Muscle of leg (tissue), 11 donors: ENCODE results near the gene ANKRD52. TPM values are rescaled to one million over a fixed set of nuclear protein-coding genes. Genes with fewer than 3 reads are reported as not detected.
"Not testable (repeated sequence)": the region's sequence is repeated elsewhere in the genome, so short reads cannot be mapped to it uniquely, and the experiment has no call there.

ENCODE experiments used
- DNase-seq: peaks from one replicate; pipeline ENCODE4 v3.0.0; 2013
- H3K27ac ChIP-seq: one replicate; pipeline ENCODE4 v1.5.1; 2013; ENCODE audit warnings: mild to moderate bottlenecking, low read length, control low read depth
- H3K27me3 ChIP-seq: one replicate; pipeline ENCODE4 v1.6.1; 2013; ENCODE audit warnings: low read length; ENCODE audit not compliant: control insufficient read depth, insufficient read depth
- H3K36me3 ChIP-seq: one replicate; pipeline ENCODE4 v1.6.1; 2013; ENCODE audit warnings: low read length; ENCODE audit not compliant: control insufficient read depth, insufficient read depth
- H3K4me1 ChIP-seq: one replicate; pipeline ENCODE4 v1.6.1; 2013; ENCODE audit warnings: low read length; ENCODE audit not compliant: control insufficient read depth, insufficient read depth
- H3K4me3 ChIP-seq: one replicate; pipeline ENCODE4 v1.5.1; 2013; ENCODE audit warnings: low read length, control low read depth
- H3K9me3 ChIP-seq: replicated peaks from 2 replicates; pipeline ENCODE4 v1.6.1; 2013; ENCODE audit warnings: low read depth, low read length; ENCODE audit not compliant: control insufficient read depth
- WGBS: methylation state at CpG from one replicate; pipeline ENCODE4 v1.1.5; 2013; ENCODE audit warnings: missing lambda C conversion rate; ENCODE audit not compliant: insufficient coverage; 5-methylcytosine and 5-hydroxymethylcytosine counted together
- polyA plus RNA-seq, 8 donors: library from polyadenylated mRNA; unstranded; fragments of 120-200 nt; gene quantifications; one replicate each; pipeline versions ENCODE4 v1.2.1 to v1.2.3, GENCODE V29; 2013; ENCODE audit warnings: inconsistent platforms in 1 of 8, low replicate concordance in 1 of 8; ENCODE audit not compliant: insufficient read length in 8 of 8, insufficient read depth in 1 of 8
- total RNA-seq: library from RNA; stranded (reverse); fragments of 120-200 nt; gene quantifications from one replicate; pipeline ENCODE4 v1.2.4, GENCODE V29; 2013

ANKRD52 gene
- total and polyA plus RNA-seq, 9 donors: 8.6 to 22.6 (median 18.8) TPM

DNA sequence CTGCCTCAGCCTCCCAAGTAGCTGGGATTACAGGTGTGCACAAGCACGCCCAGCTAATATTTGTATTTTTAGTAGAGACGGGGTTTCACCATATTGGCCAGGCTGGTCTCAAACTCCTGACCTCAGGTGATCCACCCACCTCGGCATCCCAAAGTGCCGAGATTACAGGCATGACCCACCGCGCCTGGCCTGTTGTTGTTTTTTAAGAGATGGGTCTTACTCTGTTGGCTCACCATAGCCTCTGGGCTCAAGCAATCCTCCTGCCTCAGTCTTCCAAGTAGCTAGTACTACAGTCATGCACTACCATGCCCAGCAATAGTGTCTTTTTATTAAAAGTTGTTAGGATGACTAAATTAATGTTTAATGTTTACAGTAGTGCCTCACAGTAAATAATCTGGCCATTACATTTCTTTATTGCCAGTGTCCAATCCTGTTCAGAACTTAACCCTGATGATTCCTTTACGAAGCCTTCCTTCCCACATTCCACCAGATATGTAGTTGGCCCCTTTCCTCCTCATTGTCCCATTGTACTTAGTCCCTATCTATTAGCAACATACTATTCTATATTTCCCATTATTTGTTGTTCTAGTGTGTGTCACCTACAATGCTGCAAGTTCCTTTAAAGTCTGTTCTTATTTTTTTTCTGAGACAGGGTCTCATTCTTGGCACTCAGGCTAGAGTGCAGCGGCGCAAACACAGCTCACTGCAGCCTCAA, 60.1 kb downstream of the ANKRD52 start:
- 88% methylated on average over 5 of the region's 9 CpGs for WGBS
- Histone ChIP-seq H3K27me3 (no peaks in the 10 kb centered on the region), H3K36me3 (no peaks in the 10 kb centered on the region), H3K4me3 (no peak overlapping the region), H3K4me1 (no peaks in the 10 kb centered on the region), H3K9me3 (no peaks in the 10 kb centered on the region), H3K27ac (no peak overlapping the region)
- no peak for DNase-seq

GRCh38 chr12:56196818-56197550, 61.2 kb downstream of the ANKRD52 start:
- WGBS: 83% methylated on average over 8 of the region's 11 CpGs
- H3K27ac ChIP-seq, H3K4me3 ChIP-seq: not testable (repeated sequence)

DNA sequence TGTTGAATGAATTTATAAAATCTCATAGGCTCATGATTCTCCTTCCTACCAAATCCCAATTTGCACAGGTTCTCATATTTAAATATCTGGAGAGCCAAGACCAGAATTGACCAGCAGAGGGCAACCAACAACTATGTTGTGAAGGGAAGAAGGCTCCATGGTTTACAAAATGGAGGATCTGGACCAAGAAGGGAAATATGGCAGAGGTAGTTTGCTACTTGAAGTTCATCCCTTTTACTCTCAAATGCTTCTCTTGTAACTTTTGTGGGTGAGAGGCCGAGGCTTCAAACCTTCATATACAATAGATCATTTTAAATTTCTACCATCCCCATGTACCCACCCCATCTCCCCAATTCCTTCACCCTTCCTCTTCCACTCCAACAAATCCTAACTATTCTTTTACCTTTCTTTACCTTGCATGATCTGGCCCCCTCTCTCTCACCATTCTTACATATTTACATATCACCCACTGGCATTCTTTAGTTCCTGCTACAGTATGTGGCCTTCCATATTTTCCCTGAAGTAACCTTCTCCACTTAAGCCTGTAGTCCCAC, 65.1 kb downstream of the ANKRD52 start:
- H3K27me3 ChIP-seq: no peaks in the 10 kb centered on the region
- no peak overlapping the region for H3K4me3 ChIP-seq
- peak; percentile 91 for DNase-seq
- H3K36me3 ChIP-seq: no peaks in the 10 kb centered on the region
- no peak overlapping the region for H3K27ac ChIP-seq
- no peaks in the 10 kb centered on the region for H3K9me3 ChIP-seq
- peaks cover 10% of the 10 kb centered on the region for H3K4me1 ChIP-seq
- WGBS: 75% methylated on average over 1 of the region's 1 CpG

More at GRCh38 chr12:56196818-56197550, 61.2 kb downstream of the ANKRD52 start:
- not testable (repeated sequence) for H3K9me3 ChIP-seq, H3K4me1 ChIP-seq, H3K27me3 ChIP-seq, DNase-seq, H3K36me3 ChIP-seq

DNA sequence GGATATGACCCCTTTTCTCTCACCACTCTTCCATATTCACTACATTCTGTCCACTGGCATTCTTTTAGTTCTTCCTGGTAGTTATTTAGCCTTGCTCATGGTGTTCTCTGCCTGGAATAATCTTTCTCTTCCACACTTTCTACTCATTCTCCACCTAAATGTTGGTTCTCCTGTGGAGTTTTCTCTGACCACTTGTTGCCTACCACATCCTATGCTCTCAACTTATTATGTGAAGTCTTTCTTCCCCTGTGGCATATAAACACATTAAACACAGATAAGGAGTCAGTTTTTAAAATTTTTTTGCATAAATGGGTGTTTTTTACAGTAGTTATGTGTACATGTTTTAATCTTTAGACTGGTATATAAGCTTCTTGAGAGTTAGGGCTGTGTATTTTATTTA, 65.6 kb downstream of the ANKRD52 start:
- H3K27ac ChIP-seq: no peak overlapping the region
- DNase-seq: no peak
- no peak overlapping the region for H3K4me3 ChIP-seq
- H3K4me1 ChIP-seq: peaks cover 16% of the 10 kb centered on the region
- peaks cover 2% of the 10 kb centered on the region for H3K36me3 ChIP-seq
- no peaks in the 10 kb centered on the region for H3K27me3 ChIP-seq
- no peaks in the 10 kb centered on the region for H3K9me3 ChIP-seq

DNA sequence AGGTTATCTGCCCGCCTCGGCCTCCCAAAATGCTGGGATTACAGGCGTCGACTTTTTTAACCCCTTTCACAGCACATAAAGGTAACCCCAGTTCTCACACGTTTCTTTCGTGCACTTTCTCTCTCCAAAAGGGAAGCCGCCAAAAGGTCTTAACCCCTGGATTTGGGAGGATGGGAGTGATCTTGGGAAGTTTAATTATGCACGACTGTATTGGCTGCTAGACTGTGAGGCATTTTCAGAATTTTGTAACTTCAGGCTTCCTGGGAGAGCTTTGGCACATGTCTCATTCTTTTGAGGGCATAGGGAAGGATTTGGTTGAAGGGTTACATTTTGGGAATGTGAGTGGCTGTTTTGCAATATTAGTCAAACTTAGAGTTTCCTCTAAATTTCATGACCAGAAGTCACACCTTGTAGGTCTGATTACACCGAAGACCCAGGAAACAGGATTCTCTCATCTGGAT, 67.5 kb downstream of the ANKRD52 start:
- Histone ChIP-seq H3K4me3 (peak overlapping the region; percentile 80), H3K4me1 (peaks cover 20% of the 10 kb centered on the region), H3K27ac (no peak overlapping the region), H3K36me3 (peaks cover 15% of the 10 kb centered on the region), H3K9me3 (no peaks in the 10 kb centered on the region), H3K27me3 (no peaks in the 10 kb centered on the region)
- peak; percentile 23 for DNase-seq
- WGBS: 0% methylated on average over 1 of the region's 9 CpGs

- DNase-seq: peak; percentile 95
- Histone ChIP-seq H3K36me3 (peaks cover 19% of the 10 kb centered on the region), H3K4me3 (peak overlapping the region; percentile 80), H3K9me3 (no peaks in the 10 kb centered on the region), H3K27ac (peak overlapping the region; percentile 96), H3K27me3 (no peaks in the 10 kb centered on the region), H3K4me1 (peaks cover 20% of the 10 kb centered on the region)
- WGBS: 2% methylated on average over 13 of the region's 42 CpGs
Observed at GRCh38 chr12:56189918-56190694, 68.1 kb downstream of the ANKRD52 start.

DNA sequence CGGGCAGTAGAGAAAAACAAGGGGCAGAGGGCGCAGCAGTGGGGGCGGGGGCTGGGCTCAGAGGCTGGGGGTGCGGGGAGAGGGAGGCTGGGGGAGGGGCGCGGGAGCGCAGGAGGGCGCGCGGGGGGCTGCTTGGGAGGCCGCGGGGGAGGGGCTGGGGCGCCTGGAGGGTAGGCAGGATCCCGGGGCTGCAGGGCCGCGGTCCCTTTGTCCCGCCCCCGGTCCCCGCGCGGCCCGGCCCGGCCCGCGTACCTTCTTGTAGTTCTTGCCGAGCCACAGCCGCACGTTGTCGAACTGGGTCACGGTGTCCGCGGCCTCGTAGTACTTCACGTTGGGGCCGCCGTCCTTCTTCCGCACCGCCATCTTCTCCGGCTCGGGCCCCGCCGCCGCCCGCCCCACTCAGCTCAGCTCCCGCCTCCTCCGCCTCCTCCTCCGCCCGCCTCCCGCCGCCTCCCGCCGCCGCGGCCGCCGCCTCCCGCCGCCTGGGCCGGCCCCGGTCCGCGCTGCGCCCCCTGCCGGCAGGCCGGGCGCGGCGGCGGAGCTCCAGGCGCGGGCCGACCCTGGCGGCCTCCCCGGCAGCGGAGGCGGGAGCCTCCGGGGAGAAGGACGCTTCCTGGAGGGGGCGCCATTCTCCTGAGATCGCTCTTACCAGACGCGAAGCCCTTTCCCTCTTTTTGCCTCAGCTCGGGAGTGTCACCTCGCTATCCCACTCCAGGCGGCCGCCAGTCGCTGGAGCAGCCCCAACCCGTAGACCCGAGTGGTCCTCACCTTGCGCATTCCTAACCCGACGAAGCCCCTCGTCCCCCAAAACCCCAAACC, 68.9 kb downstream of the ANKRD52 start, which contains the start of gene SMARCC2:
Gene SMARCC2 (minus strand): TSS at position 385 of the 819 bp plus-strand sequence. CDS start 22 bp downstream, at position 363.
- peak; percentile 93 for DNase-seq
- no peaks in the 10 kb centered on the region for H3K9me3 ChIP-seq
- peak within 1 kb of the TSS; percentile 80 for H3K4me3 ChIP-seq
- H3K36me3 ChIP-seq: peaks cover 26% of the 10 kb centered on the region
- 0% methylated on average over 71 of the region's 93 CpGs for WGBS
- peak within 1 kb of the TSS; percentile 96 for H3K27ac ChIP-seq
- peaks cover 20% of the 10 kb centered on the region for H3K4me1 ChIP-seq
- no peaks in the 10 kb centered on the region for H3K27me3 ChIP-seq

DNA sequence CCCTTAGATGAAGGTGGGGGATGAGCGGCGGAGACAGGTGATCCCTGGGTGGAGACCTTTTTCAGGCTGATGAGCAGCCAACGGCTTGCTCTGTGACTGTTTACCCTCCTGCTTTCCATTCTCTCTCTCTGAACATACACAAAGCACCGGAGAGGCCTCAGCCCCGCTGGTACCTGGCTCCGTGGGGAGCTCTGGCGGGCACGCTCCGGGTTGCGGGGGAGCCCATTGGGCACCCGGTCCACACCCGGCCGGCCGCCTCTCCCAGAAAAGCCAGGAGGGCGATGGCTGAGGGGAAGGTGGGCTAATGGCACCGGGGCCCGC, 69.4 kb downstream of the ANKRD52 start:
- H3K36me3 ChIP-seq: peaks cover 32% of the 10 kb centered on the region
- peak overlapping the region; percentile 73 for H3K27ac ChIP-seq
- peak overlapping the region; percentile 59 for H3K4me3 ChIP-seq
- WGBS: under 1% methylated on average over 13 of the region's 17 CpGs
- H3K27me3 ChIP-seq: no peaks in the 10 kb centered on the region
- H3K9me3 ChIP-seq: no peaks in the 10 kb centered on the region
- peak; percentile 35 for DNase-seq
- H3K4me1 ChIP-seq: peaks cover 20% of the 10 kb centered on the region

GRCh38 chr12:56188131-56188777, 69.9 kb downstream of the ANKRD52 start:
- Histone ChIP-seq H3K36me3 (peaks cover 35% of the 10 kb centered on the region), H3K4me3 (peak overlapping the region; percentile 59), H3K27ac (peak overlapping the region; percentile 73), H3K4me1 (peaks cover 20% of the 10 kb centered on the region), H3K27me3 (no peaks in the 10 kb centered on the region), H3K9me3 (no peaks in the 10 kb centered on the region)
- WGBS: 20% methylated on average over 1 of the region's 10 CpGs
- DNase-seq: no peak
